Measurements from ENCODE around the gene REELD1. TPM values are rescaled to one million over a fixed set of nuclear protein-coding genes. Genes with fewer than 3 reads are reported as not detected.

REELD1 gene
- total RNA-seq (2022; extraction: Qiagen RNA extraction; ENCODE audit: low read depth), result not detected in 5 replicates

DNA sequence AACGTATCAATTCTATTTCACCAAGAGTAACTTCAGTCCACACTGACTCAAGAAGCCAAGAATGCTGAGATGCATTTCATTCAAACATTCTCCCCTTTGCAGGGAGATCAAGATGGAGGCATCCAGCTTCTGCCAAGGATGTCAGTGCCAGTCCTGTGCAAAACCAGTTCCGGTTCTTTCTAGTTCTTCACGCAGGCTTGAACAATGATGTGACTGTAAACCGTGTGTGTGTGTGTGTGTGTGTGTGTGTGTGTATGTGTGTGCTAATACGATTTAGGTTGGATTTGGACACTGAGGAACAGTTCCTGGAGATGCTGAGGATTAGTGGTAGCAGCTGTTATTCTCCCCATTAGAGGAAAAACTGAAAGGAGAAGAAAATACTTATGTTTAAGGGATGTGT is at the start of gene REELD1:
Gene REELD1 (plus strand): TSS at position 301 of the 400 bp plus-strand sequence. CDS start 2,415 bp downstream, outside the sequence.

DNA sequence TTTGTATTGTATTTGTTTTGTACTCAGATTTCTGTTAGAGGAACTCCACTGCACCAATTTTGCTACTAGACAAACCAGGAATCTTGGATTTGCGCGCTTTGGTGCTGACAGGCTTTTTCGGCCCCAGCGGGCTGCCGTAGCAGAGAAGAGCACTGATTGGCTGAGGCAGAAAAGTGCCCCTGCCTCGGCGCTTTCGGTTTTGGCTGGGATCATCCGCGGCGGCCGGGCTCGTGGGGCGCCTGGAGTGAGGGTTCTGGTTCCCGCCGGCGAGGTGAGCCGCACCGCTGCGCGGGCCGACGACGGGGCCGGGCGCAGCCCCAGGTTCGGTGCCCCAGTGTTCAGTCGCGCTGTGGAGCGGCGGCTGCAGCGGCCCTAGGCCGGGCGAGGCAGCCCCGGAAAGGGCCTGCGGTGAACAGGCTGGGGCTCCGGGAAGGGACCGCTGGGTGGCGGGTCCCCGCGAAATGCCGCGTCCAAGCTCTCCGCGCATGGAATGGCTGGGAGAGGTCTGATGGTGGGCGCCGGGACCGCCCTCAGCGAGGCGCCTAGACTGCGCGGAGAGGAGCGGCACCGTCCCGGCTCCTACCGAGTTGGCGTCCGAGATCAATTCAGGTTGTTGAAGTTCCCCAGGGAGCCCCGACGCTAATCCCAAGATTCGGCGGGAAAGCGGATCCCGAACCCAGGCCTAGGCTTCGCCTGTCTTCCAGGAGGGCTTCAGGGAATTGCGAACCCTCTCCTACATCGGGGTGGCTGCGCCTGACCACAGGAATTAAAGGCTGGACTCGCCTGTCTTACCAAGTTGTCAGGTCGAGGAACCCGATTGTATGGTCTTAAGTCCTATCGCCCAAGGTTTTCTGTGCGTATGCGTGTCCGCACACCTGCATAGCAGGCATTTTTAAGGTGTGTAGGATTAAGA is 38.5 kb upstream of the REELD1 start, which contains the start of gene LSM6:
Gene LSM6 (plus strand): TSS at position 178 of the 913 bp plus-strand sequence. CDS start 7,204 bp downstream, outside the sequence.

Other genes starting within 250 kb of the REELD1 start
- 32.6 to 44.0 TPM (median 35.7 TPM) in 5 replicates for gene LSM6, start 38.8 kb upstream of the REELD1 start, total RNA-seq (2022; extraction: Qiagen RNA extraction; ENCODE audit: low read depth)